Measurements from ENCODE around the gene GPR158.

Gene GPR158

GRCh38 chr10:25175527-25176420, 973 bp downstream of the GPR158 start:
- no peak overlapping the region for H4K8ac ChIP-seq (ENCODE audit: low read depth, low read length)
- H2AK5ac ChIP-seq (ENCODE audit: low read depth, low read length) = no peak overlapping the region
- no peak overlapping the region for H3K27ac ChIP-seq (replicated peaks; ENCODE audit: low read length)
- no peak overlapping the region for H3K14ac ChIP-seq (ENCODE audit: low read length)
- peak overlapping the region; percentile 94 for H3K4me2 ChIP-seq (ENCODE audit: insufficient read depth, low read length, poor library complexity, severe bottlenecking)
- no peak overlapping the region for H2BK15ac ChIP-seq (ENCODE audit: low read length)
- peaks cover 13 to 41% (median 27%) of the 10 kb centered on the region in 3 experiments for H3K27me3 ChIP-seq (ENCODE audit: control insufficient read depth in 3 of 3, insufficient read depth in 3 of 3, low read depth in 1 of 3, low read length in 3 of 3)
- H2BK120ac ChIP-seq (ENCODE audit: low read depth, low read length) = no peak overlapping the region
- H2BK12ac ChIP-seq (ENCODE audit: low read length) = no peak overlapping the region
- no peak overlapping the region for H2BK5ac ChIP-seq (ENCODE audit: low read length)
- H3K4me3 ChIP-seq (ENCODE audit: low read length in 2 of 2) = peak overlapping the region; percentile 57 to 86
- no peaks in the 10 kb centered on the region for H3K9me3 ChIP-seq (replicated peaks in 1 of 2; ENCODE audit: control insufficient read depth in 2 of 2, insufficient read depth in 1 of 2, low read depth in 1 of 2, low read length in 2 of 2)
- peak overlapping the region; percentile 95 for H2AFZ ChIP-seq (ENCODE audit: low read length)
- no peak overlapping the region for H4K91ac ChIP-seq (ENCODE audit: low read depth, low read length, poor library complexity)
- peak; percentile 27 for DNase-seq (ENCODE audit: low spot score)
- no peaks in the 10 kb centered on the region for H3K36me3 ChIP-seq (replicated peaks in 1 of 2; ENCODE audit: control insufficient read depth in 2 of 2, insufficient read depth in 2 of 2, low read length in 2 of 2)
- WGBS, 2 donors (ENCODE audit: extremely low coverage in 2 of 2, insufficient read length in 2 of 2, insufficient replicate concordance in 1 of 2) = no CpG with 5 or more reads among the region's 66 CpGs
- peak overlapping the region; percentile 77 for H3K23ac ChIP-seq (ENCODE audit: low read depth, low read length, poor library complexity)
- H3K79me1 ChIP-seq (ENCODE audit: low read depth, low read length) = peaks cover 1% of the 10 kb centered on the region
- H3K4me1 ChIP-seq (ENCODE audit: control insufficient read depth in 2 of 2, insufficient read depth in 1 of 2, low read depth in 1 of 2, low read length in 2 of 2) = peaks cover 13 to 17% of the 10 kb centered on the region in 2 donors
- peak overlapping the region; percentile 56 for H3K9ac ChIP-seq (ENCODE audit: low read depth, low read length, poor library complexity)
- H3K18ac ChIP-seq (ENCODE audit: low read length) = peak overlapping the region; percentile 57
- no peak overlapping the region for H3K4ac ChIP-seq (ENCODE audit: low read length)

- H2BK12ac ChIP-seq (ENCODE audit: low read length) = no peak overlapping the region
- peaks cover 13 to 17% of the 10 kb centered on the region in 2 donors for H3K4me1 ChIP-seq (ENCODE audit: control insufficient read depth in 2 of 2, insufficient read depth in 1 of 2, low read depth in 1 of 2, low read length in 2 of 2)
- H2AK5ac ChIP-seq (ENCODE audit: low read depth, low read length) = no peak overlapping the region
- no peak overlapping the region for H4K8ac ChIP-seq (ENCODE audit: low read depth, low read length)
- peaks cover 1% of the 10 kb centered on the region for H3K79me1 ChIP-seq (ENCODE audit: low read depth, low read length)
- H2BK15ac ChIP-seq (ENCODE audit: low read length) = no peak overlapping the region
- no peak overlapping the region for H2BK5ac ChIP-seq (ENCODE audit: low read length)
- H3K23ac ChIP-seq (ENCODE audit: low read depth, low read length, poor library complexity) = peak overlapping the region; percentile 77
- no peaks in the 10 kb centered on the region for H3K9me3 ChIP-seq (replicated peaks in 1 of 2; ENCODE audit: control insufficient read depth in 2 of 2, insufficient read depth in 1 of 2, low read depth in 1 of 2, low read length in 2 of 2)
- no peak overlapping the region for H3K9ac ChIP-seq (ENCODE audit: low read depth, low read length, poor library complexity)
- peaks cover 13 to 41% (median 27%) of the 10 kb centered on the region in 3 experiments for H3K27me3 ChIP-seq (ENCODE audit: control insufficient read depth in 3 of 3, insufficient read depth in 3 of 3, low read depth in 1 of 3, low read length in 3 of 3)
- no peak overlapping the region for H3K4ac ChIP-seq (ENCODE audit: low read length)
- peak overlapping the region; percentile 95 for H2AFZ ChIP-seq (ENCODE audit: low read length)
- H3K4me3 ChIP-seq (ENCODE audit: low read length in 2 of 2) = peak overlapping the region; percentile 57 to 86
- H3K18ac ChIP-seq (ENCODE audit: low read length) = peak overlapping the region; percentile 19
- DNase-seq (ENCODE audit: low spot score) = no peak
- no peak overlapping the region for H3K27ac ChIP-seq (replicated peaks; ENCODE audit: low read length)
- H3K4me2 ChIP-seq (ENCODE audit: insufficient read depth, low read length, poor library complexity, severe bottlenecking) = peak overlapping the region; percentile 94
- H2BK120ac ChIP-seq (ENCODE audit: low read depth, low read length) = no peak overlapping the region
- H4K91ac ChIP-seq (ENCODE audit: low read depth, low read length, poor library complexity) = no peak overlapping the region
- no CpG with 5 or more reads among the region's 36 CpGs for WGBS, 2 donors (ENCODE audit: extremely low coverage in 2 of 2, insufficient read length in 2 of 2, insufficient replicate concordance in 1 of 2)
- peak overlapping the region; percentile 77 for H3K14ac ChIP-seq (ENCODE audit: low read length)
- H3K36me3 ChIP-seq (replicated peaks in 1 of 2; ENCODE audit: control insufficient read depth in 2 of 2, insufficient read depth in 2 of 2, low read length in 2 of 2) = no peaks in the 10 kb centered on the region
Observed at GRCh38 chr10:25176421-25176968, 1.7 kb downstream of the GPR158 start.

- Histone ChIP-seq H2BK120ac (ENCODE audit: low read depth, low read length) (no peak overlapping the region), H3K36me3 (replicated peaks in 1 of 2; ENCODE audit: control insufficient read depth in 2 of 2, insufficient read depth in 2 of 2, low read length in 2 of 2) (no peaks in the 10 kb centered on the region), H3K27me3 (ENCODE audit: control insufficient read depth in 3 of 3, insufficient read depth in 3 of 3, low read depth in 1 of 3, low read length in 3 of 3) (peaks cover 13 to 36% (median 27%) of the 10 kb centered on the region in 3 experiments), H3K27ac (replicated peaks; ENCODE audit: low read length) (no peak overlapping the region), H3K4me3 (ENCODE audit: low read length in 2 of 2) (peak overlapping the region in 1 of 2 donors; percentile 57), H3K14ac (ENCODE audit: low read length) (no peak overlapping the region), H3K9ac (ENCODE audit: low read depth, low read length, poor library complexity) (no peak overlapping the region), H2BK15ac (ENCODE audit: low read length) (no peak overlapping the region), H3K18ac (ENCODE audit: low read length) (no peak overlapping the region), H3K9me3 (replicated peaks in 1 of 2; ENCODE audit: control insufficient read depth in 2 of 2, insufficient read depth in 1 of 2, low read depth in 1 of 2, low read length in 2 of 2) (no peaks in the 10 kb centered on the region), H4K91ac (ENCODE audit: low read depth, low read length, poor library complexity) (no peak overlapping the region), H2AK5ac (ENCODE audit: low read depth, low read length) (no peak overlapping the region), H2BK5ac (ENCODE audit: low read length) (no peak overlapping the region), H3K4me2 (ENCODE audit: insufficient read depth, low read length, poor library complexity, severe bottlenecking) (no peak overlapping the region), H2AFZ (ENCODE audit: low read length) (peak overlapping the region; percentile 95), H3K4ac (ENCODE audit: low read length) (no peak overlapping the region), H2BK12ac (ENCODE audit: low read length) (no peak overlapping the region), H3K79me1 (ENCODE audit: low read depth, low read length) (peaks cover 1% of the 10 kb centered on the region), H3K23ac (ENCODE audit: low read depth, low read length, poor library complexity) (no peak overlapping the region), H3K4me1 (ENCODE audit: control insufficient read depth in 2 of 2, insufficient read depth in 1 of 2, low read depth in 1 of 2, low read length in 2 of 2) (peaks cover 13 to 17% of the 10 kb centered on the region in 2 donors), H4K8ac (ENCODE audit: low read depth, low read length) (no peak overlapping the region)
- DNase-seq (ENCODE audit: low spot score) = no peak
- no CpG with 5 or more reads among the region's 2 CpGs for WGBS, 2 donors (ENCODE audit: extremely low coverage in 2 of 2, insufficient read length in 2 of 2, insufficient replicate concordance in 1 of 2)
Observed at GRCh38 chr10:25177093-25177753, 2.4 kb downstream of the GPR158 start.

- H2BK5ac ChIP-seq (ENCODE audit: low read length) = no peak overlapping the region
- H3K4me1 ChIP-seq (ENCODE audit: control insufficient read depth in 2 of 2, insufficient read depth in 1 of 2, low read depth in 1 of 2, low read length in 2 of 2) = peaks cover 13 to 17% of the 10 kb centered on the region in 2 donors
- no peak overlapping the region for H3K4ac ChIP-seq (ENCODE audit: low read length)
- no peaks in the 10 kb centered on the region for H3K9me3 ChIP-seq (replicated peaks in 1 of 2; ENCODE audit: control insufficient read depth in 2 of 2, insufficient read depth in 1 of 2, low read depth in 1 of 2, low read length in 2 of 2)
- no peak overlapping the region for H3K4me2 ChIP-seq (ENCODE audit: insufficient read depth, low read length, poor library complexity, severe bottlenecking)
- H3K79me1 ChIP-seq (ENCODE audit: low read depth, low read length) = peaks cover 1% of the 10 kb centered on the region
- no peak overlapping the region for H3K9ac ChIP-seq (ENCODE audit: low read depth, low read length, poor library complexity)
- no peaks in the 10 kb centered on the region for H3K36me3 ChIP-seq (replicated peaks in 1 of 2; ENCODE audit: control insufficient read depth in 2 of 2, insufficient read depth in 2 of 2, low read length in 2 of 2)
- no peak overlapping the region for H2AFZ ChIP-seq (ENCODE audit: low read length)
- H4K8ac ChIP-seq (ENCODE audit: low read depth, low read length) = no peak overlapping the region
- no peak overlapping the region for H2BK12ac ChIP-seq (ENCODE audit: low read length)
- no peak overlapping the region for H3K4me3 ChIP-seq (ENCODE audit: low read length in 2 of 2)
- H4K91ac ChIP-seq (ENCODE audit: low read depth, low read length, poor library complexity) = no peak overlapping the region
- H3K23ac ChIP-seq (ENCODE audit: low read depth, low read length, poor library complexity) = no peak overlapping the region
- DNase-seq (ENCODE audit: low spot score) = no peak
- H3K27me3 ChIP-seq (ENCODE audit: control insufficient read depth in 3 of 3, insufficient read depth in 3 of 3, low read depth in 1 of 3, low read length in 3 of 3) = peaks cover 13 to 32% (median 27%) of the 10 kb centered on the region in 3 experiments
- H2AK5ac ChIP-seq (ENCODE audit: low read depth, low read length) = no peak overlapping the region
- H3K14ac ChIP-seq (ENCODE audit: low read length) = no peak overlapping the region
- no peak overlapping the region for H3K27ac ChIP-seq (replicated peaks; ENCODE audit: low read length)
- H3K18ac ChIP-seq (ENCODE audit: low read length) = no peak overlapping the region
- WGBS, 2 donors (ENCODE audit: extremely low coverage in 2 of 2, insufficient read length in 2 of 2, insufficient replicate concordance in 1 of 2) = no CpG with 5 or more reads among the region's 2 CpGs
- no peak overlapping the region for H2BK120ac ChIP-seq (ENCODE audit: low read depth, low read length)
- no peak overlapping the region for H2BK15ac ChIP-seq (ENCODE audit: low read length)
Observed at GRCh38 chr10:25177754-25178135, 2.9 kb downstream of the GPR158 start.
